SKM-1 treated with dmso at 0.1 percent for 144 hours (cell line): ENCODE measurements around the gene VAX1.

Source experiments
- DNase-seq: peaks from one replicate; lab custom pipeline; 2025; ENCODE audit not compliant: unreplicated experiment; lab: John Stamatoyannopoulos, UW

Gene VAX1

GRCh38 chr10:117164592-117165537, 26.8 kb upstream of the VAX1 start:
- no peak for DNase-seq

GRCh38 chr10:117163954-117164548, 26.0 kb upstream of the VAX1 start:
- DNase-seq: no peak

GRCh38 chr10:117163061-117163953, 25.2 kb upstream of the VAX1 start:
- peak; percentile 37 for DNase-seq

GRCh38 chr10:117162093-117163060, 24.3 kb upstream of the VAX1 start:
- DNase-seq: no peak

- DNase-seq: no peak
Measured at GRCh38 chr10:117161386-117162033, 23.4 kb upstream of the VAX1 start.

- no peak for DNase-seq
Measured at GRCh38 chr10:117160567-117160966, 22.5 kb upstream of the VAX1 start.

- no peak for DNase-seq
Measured at GRCh38 chr10:117159390-117159789, 21.3 kb upstream of the VAX1 start.

- no peak for DNase-seq
Measured at GRCh38 chr10:117158297-117158696, 20.2 kb upstream of the VAX1 start.

GRCh38 chr10:117152668-117153067, 14.6 kb upstream of the VAX1 start:
- DNase-seq: no peak

- DNase-seq: no peak
Measured at GRCh38 chr10:117148284-117148683, 10.2 kb upstream of the VAX1 start.

- no peak for DNase-seq
Measured at GRCh38 chr10:117145019-117145418, 6.9 kb upstream of the VAX1 start.

GRCh38 chr10:117143103-117143823, 5.2 kb upstream of the VAX1 start:
- no peak for DNase-seq

- DNase-seq: no peak
Measured at GRCh38 chr10:117140525-117140902, 2.4 kb upstream of the VAX1 start.

- DNase-seq: no peak
Measured at GRCh38 chr10:117139581-117140524, 1.8 kb upstream of the VAX1 start.

- no peak for DNase-seq
Measured at GRCh38 chr10:117138838-117139580, 939 bp upstream of the VAX1 start.

GRCh38 chr10:117137031-117137910, 799 bp downstream of the VAX1 start:
- DNase-seq: no peak
